Right ventricle myocardium inferior (tissue), 1 donor: ENCODE results near the gene NUDCD3. TPM values are rescaled to one million over a fixed set of nuclear protein-coding genes. Genes with fewer than 3 reads are reported as not detected.
A peak's percentile ranks its signal among the peaks of the same experiment; 100 is the strongest.

Source experiments
- ATAC-seq: fragments of 200-7000 bp; cut with Tn5 transposase; one replicate; pipeline ENCODE4 v1.9.1; 2020; ENCODE audit warnings: mild to moderate bottlenecking, moderate library complexity
- DNase-seq: peaks from one replicate; pipeline ENCODE4 v3.0.0; 2021; ENCODE audit errors: missing footprints
- intact Hi-C: fragments of 100-400 bp; cut with DNase I; formaldehyde crosslinking; loops from one replicate; pipeline ENCODE4 v1.11.0; 2022
- total RNA-seq: library from RNA; stranded (reverse); fragmentation: NEBNext Ultra II Directional; extraction: Animal tissue kit (Norgen Biotek cat#: 25700); gene quantifications from one replicate; pipeline ENCODE4 v1.2.1, GENCODE V29; 2021
- donor health status: DM: no; HTN: yes; CAD: no; lungs with severe emphysema.

NUDCD3 gene
- total RNA-seq, 1 donor from 2014 or later, result 112 TPM

DNA sequence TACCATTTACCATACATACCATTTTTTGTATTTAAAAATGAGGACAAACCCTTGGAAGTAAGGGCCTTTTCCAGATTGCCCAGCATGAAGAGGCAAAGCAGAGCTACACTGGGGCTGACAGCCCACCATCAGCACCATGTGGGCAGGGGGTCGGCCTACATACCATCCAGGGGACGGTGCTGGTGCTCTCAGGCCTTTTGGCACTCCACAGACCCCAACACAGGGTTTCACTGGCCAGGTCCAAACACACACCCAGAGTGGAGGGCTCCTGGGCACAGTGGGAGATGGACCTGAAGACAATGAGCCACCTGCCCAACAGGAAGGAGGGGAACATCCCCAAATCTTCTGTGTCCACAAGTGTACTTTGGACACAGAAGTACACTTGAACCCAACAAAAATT, 95.8 kb downstream of the NUDCD3 start:
- intact Hi-C loops, result no loop called here
- DNase-seq, result no peak
- ATAC-seq, result no peak

DNA sequence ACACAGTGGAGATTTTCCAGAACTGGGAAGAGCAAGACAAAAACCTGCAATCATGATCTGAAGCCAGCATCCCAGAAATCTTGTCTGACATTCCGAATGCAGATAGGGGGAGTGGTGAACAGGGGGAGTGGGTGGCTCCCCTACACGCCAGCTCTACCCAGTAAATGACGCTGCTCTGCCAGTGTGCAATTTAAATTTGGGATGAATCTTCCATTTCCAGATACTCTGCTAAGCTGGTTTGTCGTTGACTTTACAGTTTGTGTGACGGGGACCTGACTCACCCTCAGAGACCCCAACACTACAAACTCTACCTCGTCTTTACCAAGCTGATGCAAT, 96.4 kb downstream of the NUDCD3 start:
- intact Hi-C loops, result no loop called here

DNA sequence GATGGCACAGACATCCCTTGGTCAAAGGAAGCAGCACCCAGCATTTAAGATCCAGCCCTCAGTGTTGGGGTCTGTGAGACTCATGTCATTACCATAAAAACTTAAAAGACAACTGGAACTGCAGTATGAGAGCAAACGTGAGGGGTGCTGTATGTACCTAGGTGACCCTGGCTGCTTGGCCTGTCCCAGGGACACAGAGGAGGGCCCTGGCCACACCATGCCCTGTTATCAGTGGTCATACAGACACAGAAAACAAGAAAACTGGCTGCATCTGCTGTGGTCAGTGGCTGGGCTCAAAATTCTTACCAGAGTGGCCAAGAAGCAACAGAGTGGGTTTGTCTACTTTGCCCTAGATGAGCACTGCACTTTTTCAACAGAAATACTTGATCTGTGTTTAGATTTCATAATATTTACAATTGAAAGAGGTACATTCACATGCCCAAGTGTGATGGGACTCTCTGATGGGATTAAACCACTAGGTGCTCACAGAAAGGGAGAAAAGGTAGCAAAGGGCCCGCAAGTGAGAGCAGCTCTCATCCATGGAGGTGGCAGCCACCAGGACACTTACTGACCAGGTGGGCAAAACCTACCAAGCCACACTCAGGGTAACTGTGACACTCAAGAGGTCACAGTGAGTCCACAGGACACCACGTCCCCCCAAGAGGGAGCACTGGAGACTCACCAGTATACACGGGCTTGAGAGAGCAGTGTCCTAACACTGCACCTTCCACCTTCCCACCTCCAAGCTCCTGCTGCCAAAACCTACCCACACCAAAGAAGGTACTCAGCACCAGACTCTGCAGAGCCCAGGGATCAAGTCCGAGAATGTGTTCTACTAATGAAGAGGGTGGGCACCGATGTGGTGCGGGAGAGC, 97.0 kb downstream of the NUDCD3 start:
- intact Hi-C loops, result no loop called here
- no peak for DNase-seq
- ATAC-seq, result no peak

More for the DNA sequence above, 96.4 kb downstream of the NUDCD3 start:
- ATAC-seq, result no peak
- DNase-seq, result no peak

DNA sequence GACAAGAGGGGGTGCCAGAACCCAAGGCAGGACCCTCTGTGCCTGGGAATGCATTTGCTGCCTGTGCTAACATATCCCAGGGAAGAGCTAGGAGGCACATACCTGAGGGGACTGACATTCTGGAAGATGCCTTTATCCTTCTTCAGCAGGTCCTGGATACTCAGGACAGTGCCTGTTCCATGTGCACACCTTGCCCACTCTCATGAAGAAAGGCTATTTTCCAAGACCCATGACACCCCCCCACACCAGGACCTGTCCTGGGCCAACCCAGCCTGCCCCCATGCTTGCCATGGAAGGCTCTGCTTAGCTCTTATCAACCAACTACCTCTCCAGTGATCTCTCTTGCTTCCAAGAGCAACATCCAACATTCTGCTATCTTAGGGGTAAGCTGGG, 97.8 kb downstream of the NUDCD3 start:
- intact Hi-C loops, result no loop called here
- no peak for DNase-seq
- no peak for ATAC-seq

DNA sequence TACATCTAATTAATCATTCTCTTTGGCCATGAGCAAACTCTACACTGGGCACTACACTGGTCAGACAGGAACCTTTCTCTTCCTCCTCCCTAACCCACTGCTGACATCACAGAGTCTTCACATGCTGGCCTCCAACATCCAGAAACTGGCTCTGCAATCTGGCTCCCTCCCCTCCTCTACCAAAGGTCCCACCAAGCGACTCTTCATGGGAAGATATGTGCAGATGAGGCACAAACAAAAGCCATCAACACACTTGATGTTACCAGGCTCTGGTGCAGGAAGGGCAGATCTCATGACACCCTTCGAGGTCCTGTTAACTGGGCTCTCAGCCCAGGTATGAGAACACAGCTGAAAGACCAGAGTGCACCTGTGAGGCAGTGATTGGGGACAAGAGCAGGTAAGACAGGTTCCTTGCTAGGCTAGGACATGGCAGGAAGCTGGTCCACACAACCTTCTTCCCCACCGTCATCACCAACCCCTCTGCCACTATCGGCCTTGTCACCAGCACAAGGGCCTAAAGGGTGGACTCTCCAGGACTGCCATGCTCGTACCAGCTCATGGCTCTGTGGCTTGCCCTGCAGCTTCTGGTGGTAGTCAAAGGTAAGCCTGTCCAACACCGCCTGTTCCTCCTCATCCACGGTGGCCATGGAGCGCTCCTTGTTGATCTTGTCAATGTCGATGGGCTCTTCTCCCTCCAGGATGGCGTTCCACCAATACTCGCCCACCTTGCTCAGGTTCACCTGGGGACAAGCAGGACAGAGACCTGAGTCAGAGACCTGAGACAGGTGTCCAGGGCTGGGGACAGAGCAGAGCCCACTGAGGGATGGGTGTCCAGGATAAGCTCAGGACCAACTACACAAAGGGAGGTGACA, 98.5 kb downstream of the NUDCD3 start:
- DNase-seq (no peak), ATAC-seq (no peak)
- intact Hi-C loops, result no loop called here

DNA sequence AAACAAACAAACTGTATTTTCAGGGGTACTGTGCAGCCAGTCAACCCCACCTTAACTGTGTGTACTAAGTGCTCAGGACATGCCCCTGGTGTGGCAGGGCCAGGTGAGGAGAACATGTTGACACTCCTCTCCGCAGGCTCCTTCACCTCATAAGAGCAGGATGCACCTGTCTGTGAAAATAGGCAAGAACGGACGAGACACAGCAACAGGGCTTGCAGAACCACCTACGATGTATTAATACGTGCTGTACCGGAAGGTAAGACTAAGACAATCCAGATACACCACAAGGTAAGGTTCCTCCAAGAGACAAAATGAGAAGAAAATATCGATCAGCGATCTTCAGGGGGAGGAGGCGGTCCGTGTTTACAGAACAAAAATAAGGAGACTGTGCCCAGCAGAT, 99.3 kb downstream of the NUDCD3 start:
- ATAC-seq (no peak), DNase-seq (no peak)
- intact Hi-C loops, result no loop called here

DNA sequence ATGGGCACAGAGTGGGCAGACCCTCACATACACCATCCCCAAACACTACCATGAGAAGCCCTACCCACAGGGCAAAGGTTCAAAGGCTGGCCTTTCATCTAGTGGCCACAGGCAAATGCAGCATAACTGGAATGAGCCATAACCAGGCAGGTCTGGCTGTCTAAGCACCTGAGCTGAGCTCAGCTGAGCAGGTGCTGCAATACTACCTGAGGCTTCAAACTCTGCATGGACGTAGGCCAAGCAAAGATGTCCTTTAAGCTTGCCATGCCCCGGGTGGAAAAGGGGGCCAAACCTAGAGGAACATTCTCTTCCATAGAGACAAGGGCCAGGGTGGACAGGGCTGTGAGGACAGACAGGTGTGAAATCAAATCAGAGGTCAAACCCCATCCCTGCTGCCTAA, 99.8 kb downstream of the NUDCD3 start:
- intact Hi-C loops, result no loop called here
- DNase-seq (no peak), ATAC-seq (no peak)

DNA sequence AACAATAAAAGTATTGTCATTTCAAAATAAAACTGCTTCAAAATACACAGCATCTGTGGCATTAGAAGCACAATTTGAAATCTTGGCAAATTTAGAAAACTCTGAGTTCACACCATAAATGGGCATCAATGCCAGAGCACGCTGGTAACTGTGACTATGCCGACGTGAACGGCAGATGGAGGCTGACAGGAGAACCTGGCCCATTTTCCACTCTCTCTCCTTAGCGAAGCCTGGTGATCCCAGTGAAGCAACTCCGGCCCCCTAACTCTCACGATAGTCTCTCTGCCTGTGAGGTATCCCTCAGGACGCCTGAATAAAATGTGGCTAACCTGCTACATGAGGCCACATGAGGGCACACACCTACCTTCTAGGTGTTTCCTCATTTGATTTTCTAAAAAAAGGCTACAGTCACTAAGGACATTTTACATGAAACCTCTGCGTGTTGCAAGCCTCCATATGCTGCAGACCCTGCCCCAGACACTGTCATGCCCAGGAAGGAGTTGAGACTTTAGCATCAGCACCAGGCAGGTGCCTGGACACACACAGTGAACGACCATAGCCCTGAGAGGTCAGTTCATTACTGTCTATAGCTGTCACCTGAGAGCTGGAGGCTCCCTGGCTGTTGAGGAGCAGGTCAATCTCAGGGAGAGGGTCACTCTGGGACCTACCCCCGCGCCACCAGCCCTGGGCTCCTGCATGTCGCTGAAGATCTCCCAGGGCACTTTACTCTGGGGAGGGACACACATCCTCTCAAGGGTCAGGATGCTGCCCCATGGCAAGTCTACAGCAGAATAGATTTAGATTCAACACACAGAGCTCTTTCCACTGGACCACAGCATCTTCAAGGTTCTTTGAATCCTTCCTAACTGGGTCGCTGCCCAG, 102.1 kb downstream of the NUDCD3 start:
- intact Hi-C loops, result no loop called here
- DNase-seq, result no peak
- ATAC-seq, result no peak

DNA sequence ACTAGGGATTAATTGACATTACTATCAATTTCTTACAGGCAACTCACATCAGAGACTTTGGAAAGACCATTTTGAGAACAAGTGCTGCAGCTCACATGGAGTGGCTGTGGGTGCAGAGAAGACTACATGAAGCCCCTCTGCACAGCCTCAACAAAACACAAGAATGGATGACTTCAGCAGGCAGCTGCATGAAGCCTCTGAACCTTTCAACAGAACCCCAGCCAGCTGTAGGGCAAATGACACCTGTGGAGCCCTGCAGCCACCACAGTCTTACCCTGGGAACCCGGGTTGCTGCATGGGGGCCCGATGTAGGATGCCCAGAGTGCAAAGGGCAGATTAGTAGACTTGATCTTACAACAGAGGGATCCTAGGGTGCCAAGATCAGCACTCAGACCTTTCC, 103.1 kb downstream of the NUDCD3 start:
- no peak for DNase-seq
- no peak for ATAC-seq
- intact Hi-C loops, result no loop called here

DNA sequence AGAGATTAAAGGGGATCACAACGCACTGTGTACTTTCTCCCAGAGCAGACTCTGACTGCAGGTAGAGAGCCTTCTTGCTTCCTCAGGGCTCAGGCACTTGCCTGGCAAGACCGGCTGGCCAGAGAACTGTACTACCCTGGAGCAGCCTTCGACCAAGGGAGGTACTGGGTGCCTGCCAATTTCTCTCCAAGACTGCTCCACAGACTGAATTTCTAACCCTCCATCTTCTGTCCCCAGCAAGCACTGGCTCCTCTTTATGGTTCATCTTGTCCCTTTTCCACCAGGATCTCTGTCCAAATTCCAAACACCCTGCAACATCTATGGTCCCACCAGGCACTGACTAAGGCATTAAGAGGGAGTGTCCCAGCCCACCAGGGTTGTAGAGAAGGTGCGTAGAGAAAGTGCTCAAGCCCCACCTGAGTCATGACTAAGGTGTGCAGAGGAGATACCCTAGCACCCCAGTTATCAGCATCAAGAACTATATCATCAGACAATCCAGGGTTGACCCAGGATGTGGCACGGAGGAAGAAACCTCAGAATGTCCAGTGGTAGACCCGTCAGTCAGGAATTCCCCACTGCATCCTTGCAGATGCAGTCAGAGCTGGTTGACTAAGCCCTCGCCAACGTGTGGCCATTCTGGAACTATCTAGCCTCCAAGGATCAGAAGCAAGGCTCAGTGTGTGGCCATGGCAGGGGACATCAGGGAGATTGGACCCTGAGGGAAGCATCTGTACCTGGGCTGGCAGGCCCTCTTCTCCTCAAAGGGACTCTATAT, 104.1 kb downstream of the NUDCD3 start:
- no peak for ATAC-seq
- intact Hi-C loops, result no loop called here
- DNase-seq, result no peak

DNA sequence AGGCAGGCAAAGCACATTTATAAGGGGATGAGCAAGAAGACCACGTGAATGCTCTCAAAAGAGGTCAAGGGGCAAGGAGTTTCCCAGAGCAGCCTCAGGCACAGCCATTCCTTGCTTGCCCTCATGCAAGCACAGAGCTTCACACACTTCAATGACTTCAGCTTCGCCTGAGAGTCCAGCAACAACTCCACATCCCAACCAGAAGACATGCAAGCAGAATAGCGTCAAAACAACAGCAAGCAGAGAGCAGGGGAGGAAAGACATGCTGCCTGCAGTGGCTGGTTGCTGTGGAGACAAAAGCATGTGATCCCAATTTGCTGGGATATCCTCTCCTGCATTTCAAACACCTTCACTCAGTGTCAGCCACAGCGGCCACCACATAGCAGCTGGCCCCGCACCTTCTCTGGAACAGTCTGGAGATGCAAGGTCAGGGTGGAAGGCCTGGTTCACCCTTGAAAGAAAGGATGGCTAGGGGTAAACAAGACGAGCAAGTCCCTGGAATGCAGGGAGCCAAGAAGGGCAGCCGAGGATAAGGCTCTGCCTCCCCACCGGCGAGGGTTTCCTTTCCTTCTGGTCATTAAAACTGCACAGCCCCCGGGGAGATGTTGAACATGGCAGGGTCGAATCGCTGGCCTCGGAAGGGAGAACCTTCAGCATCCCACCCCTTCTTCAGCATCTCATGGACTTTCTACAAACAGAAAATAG, 104.9 kb downstream of the NUDCD3 start:
- ATAC-seq (no peak), DNase-seq (no peak)
- intact Hi-C loops, result no loop called here

DNA sequence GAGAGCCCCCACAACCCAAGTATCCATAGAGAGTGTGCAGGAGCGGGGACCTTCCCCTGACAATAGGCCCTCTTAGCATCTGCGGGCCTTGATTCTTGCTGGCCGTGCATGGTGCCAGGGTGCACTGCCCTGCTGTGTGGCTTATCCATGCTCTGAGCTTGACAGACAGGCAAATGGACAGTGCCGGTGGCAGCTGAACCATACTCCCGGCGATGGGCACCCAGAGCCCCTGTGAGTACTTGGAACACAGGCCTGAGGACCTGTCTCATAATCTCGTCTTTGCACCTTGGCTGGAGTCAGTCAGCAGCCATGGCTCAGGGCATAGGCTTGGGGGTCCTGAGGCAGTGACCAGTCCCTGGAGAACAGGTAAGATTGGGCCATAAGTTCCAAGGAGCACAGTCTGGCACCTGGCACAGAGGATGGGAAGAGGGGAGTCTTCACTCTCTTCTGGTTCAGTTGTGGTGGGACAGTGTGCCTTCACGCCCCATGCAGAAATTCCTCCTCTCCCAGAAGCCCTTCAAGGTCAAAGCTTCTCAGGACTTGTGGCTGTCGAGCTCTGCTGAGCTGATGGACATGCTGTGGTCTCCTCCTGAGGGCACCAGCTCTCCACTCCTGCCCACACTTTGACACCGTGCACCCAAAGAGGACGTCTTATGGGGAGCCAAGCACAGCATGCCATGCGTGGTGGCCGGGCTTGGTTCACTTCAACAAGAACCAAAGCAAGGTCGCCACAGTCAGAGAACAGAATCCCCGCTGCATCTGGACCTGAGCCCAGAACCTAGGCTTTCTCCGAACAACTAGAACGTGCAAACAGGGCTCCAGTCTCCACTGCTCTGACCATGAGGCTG, 105.6 kb downstream of the NUDCD3 start:
- DNase-seq, result no peak
- intact Hi-C loops, result no loop called here
- ATAC-seq, result peak; percentile 9

DNA sequence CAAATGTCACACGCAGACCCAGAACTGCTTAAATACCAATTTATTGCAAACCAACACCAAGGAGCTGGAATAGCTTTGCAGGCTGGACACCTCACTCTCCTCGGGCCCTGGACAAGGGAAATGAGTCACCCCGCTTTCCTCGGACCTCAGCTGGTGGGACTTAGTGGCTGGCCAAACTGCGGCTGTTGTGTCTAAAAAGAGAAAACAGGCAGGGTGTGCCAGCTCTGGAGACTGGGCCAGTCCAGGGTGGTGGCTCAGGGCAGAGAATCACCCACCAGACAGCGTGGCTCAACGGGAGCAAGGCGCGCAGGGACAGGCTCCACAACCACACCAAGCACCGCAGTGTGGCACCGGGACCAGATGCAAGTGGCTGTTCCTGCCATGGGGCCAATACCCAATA, 106.9 kb downstream of the NUDCD3 start:
- ATAC-seq (peak; percentile 7), DNase-seq (no peak)
- intact Hi-C loops, result no loop called here

DNA sequence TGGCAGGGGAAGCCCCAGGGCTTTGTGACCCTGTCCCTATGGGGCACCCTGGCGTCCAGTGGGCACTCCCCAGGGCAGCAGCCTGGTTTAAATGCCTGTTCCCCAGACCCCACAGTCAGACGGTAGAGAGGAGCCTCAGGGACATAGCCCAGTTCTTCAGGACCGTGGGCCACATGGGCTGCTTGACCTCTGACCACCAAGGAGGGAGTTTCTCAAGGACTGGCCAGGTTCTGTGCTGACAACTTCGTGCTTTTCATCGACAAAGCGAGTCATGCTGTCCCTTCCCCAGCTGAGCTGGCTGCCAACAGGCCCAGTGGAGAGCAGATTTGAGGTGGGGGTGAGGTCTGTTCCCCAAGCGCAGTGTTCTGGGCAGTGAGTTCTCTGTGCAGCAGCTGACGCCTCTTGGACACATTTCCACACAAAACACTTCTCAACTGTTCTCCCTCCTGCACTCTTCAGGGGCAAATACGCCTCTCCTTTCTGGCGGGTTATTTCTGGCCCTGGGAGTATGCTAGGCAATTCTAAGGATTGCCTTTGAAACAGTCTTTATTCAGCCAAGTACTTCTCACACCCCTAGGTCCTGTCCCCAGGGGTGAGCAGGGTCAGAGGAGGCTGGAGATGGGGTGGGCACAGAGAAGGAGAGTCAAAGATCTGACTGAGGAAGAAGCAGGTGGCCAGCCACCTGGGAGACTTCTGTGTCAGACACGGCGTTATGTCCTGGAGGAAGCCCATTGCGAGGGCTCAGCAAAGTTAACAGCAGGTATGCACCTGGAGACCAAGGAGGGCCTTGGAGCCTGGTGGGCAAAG, 107.8 kb downstream of the NUDCD3 start:
- peak; percentile 54 for ATAC-seq
- intact Hi-C loops, result no loop called here
- DNase-seq, result no peak

DNA sequence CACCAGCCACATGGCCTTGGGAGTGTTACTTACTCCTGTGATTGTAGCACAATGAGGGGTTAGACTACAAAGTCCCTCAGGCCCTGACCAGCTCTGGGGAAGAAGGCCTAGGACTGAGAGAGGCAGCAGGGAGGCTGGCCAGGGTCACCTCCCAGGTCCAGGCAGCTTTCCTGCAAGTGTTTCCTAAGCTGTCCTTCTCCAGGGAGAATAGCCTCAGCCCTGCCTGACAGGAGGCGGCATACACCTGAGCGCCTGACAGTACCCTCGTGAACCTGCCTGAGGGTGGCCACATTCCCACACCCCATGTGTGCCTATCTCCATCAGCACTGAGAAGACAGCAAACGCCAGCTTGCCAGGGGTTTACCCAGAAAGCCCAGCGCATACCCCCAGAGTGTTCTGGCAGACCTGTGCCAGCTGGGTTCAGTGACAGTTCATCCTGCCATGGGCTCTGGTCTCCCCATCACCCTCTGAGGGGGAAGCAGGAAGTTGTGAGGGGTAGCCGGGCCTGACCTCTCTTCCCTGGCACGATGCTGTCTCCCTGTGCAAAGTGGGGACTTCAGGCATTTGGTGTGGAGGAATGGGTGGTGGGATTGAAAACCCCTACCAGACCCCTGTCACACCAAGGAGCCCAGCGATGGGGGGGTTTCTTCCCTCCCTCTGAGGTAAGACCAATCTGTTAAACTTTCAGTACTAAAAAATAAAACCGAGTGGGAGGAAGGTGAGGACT, 108.8 kb downstream of the NUDCD3 start:
- DNase-seq, result no peak
- no peak for ATAC-seq
- intact Hi-C loops, result no loop called here
